ENCODE results near the gene CSH1.
"Not testable (repeated sequence)": the region's sequence is repeated elsewhere in the genome, so short reads cannot be mapped to it uniquely, and the experiment has no call there.

The CSH1 gene

DNA sequence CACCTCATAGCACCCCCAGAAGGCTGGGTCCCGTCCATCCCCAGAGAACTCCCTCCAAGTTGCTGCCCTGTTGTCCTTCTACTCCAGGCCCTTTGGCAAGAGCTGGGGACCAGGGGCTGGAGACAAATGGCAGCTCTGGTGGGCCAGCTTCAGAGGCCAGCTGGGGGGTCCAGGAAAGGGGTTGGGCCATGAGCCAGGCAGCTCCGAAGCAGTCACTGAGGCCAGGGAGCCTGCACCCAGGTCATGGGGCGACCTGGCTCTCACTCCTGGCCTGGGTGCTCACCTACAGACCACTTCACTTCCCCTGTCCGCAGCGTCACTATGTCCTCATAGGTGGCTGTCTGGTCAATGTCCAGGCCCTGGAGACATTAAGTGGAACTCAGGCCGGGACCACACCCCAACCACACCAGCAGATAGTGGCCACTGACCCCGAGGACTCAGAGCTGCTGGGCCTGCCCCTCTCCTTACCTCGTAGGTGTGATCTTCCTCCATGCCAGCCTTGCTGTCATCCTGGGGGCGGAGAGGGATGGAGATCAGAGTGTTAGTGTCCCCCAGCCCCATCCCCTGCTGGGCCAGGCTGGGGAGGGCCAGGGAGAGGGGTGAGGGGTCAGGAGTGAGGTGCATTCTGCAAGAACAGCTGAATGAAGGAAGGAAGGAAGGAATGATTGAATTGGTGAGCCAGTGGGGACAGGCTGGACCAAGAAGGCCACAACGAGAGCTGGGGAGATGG lies 32.8 kb upstream of the CSH1 start:
- DNase-seq (ENCODE audit: low read depth), result no peak

GRCh38 chr17:63928172-63928666 lies 31.8 kb upstream of the CSH1 start:
- DNase-seq (ENCODE audit: low read depth), result no peak

DNA sequence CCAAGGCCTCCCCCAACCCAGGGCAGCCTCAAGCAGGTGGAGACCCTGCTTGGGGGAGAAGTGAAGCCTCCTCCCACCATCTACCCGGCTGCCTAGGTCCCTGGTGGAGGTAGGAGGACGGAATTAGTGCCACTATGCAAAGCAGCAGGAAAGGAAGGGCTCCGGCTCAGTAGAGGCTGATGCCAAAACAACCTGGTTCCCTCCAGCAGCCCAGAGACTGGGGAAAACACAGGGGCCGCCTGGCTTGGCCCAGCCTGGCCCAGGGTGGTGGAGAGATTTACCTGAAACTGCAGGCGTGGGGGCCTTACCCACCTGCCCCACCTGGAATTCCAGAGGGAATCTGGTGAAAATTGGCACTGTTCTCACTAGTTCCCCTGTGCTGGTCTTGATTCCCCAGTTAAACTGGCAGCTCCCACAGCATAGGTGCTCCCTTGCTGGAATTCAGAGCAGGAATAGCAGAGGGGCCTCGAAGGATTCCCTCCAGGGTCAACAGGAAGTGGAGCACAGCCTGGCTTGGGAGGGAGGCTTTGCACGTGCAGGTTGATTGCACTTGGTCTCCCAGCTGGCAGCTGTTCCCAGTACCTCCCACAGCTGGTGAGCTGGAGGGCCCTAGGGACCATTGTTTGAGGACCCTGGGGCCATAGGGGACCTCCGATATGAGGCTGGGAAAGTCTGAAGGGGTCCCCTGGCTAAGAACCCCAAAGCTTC lies 31.2 kb upstream of the CSH1 start:
- no peak for DNase-seq (ENCODE audit: low read depth)

DNA sequence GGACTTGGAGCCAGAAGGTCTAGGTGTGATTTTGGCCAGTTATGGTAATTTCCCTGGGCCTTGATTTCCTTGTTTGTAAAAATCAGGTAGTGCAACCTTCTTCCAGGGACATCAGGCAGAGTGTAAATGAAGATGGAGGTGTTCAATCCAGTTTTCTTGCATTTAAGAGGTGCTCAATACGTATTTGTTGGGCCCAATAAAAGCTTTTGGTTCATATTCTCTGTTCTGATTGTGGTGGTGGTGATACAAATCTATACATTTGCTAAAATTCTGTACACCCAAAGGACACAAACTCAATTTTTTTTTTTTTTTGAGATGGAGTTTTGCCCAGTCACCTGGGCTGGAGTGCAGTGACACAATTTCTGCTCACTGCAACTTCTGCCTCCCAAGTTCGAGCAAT lies 29.8 kb upstream of the CSH1 start:
- no peak for DNase-seq (ENCODE audit: low read depth)

- DNase-seq (ENCODE audit: low read depth), result no peak
These were observed 29.2 kb upstream of the CSH1 start for GRCh38 chr17:63925615-63926014.

DNA sequence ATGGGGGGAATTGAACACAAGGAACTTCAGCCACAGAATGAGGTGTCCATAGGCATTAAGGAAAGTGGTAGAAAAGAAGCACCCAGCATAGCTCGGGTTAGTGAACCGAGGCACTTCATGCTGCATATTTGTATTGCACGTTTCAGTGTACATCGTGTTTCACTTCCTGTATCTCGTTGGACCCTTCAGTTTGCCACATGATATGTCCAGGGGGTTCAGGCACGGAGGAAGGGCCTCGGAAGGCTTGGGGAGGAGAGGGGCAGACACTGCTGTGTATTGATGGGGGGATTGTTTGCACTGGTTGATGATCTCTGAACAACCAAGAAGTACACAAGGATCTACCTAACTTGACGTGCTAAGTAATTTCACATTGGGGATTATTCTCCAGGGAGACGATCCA lies 26.0 kb upstream of the CSH1 start:
- DNase-seq (ENCODE audit: low read depth), result not testable (repeated sequence)

GRCh38 chr17:63920779-63921178 lies 24.4 kb upstream of the CSH1 start:
- not testable (repeated sequence) for DNase-seq (ENCODE audit: low read depth)

- not testable (repeated sequence) for DNase-seq (ENCODE audit: low read depth)
These were observed 23.7 kb upstream of the CSH1 start for GRCh38 chr17:63920050-63920449.

DNA sequence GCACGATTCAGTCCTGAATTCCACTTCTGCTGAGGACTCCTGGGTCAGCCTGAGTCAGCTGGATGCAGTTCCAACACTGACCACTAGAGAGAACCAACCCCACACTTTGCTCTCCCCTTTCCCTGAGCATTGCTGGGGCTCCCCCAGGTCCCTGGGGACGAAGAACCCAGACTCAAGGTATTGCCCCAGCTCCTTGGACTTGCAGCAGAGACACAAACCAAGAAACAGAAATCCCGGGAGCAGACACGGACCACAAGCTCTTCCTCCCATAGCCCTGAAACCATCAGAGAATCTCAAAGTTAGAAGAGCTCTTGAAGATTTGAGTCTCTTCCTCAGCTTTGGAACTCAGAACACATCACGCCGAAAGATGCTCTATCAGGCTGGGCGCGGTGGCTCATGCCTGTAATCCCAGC lies 22.9 kb upstream of the CSH1 start:
- peak; percentile 39 for DNase-seq (ENCODE audit: low read depth)

GRCh38 chr17:63918789-63919305 lies 22.5 kb upstream of the CSH1 start, which contains the start of gene GH1:
TSS of gene GH1 (minus strand) at chr17:63918839. CDS start at chr17:63918776, 63 bp downstream.
- DNase-seq (ENCODE audit: low read depth), result not testable (repeated sequence)

GRCh38 chr17:63918305-63918704 lies 21.9 kb upstream of the CSH1 start:
- no peak for DNase-seq (ENCODE audit: low read depth)

- no peak for DNase-seq (ENCODE audit: low read depth)
These were observed 21.3 kb upstream of the CSH1 start for GRCh38 chr17:63917646-63918045.

DNA sequence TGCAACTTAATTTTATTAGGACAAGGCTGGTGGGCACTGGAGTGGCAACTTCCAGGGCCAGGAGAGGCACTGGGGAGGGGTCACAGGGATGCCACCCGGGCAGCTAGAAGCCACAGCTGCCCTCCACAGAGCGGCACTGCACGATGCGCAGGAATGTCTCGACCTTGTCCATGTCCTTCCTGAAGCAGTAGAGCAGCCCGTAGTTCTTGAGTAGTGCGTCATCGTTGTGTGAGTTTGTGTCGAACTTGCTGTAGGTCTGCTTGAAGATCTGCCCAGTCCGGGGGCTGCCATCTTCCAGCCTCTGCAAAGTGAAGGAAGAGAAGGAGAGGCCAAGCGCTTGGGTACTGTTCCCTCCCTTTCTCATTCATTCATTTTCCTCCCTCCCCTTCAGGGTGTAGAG lies 20.8 kb upstream of the CSH1 start:
- DNase-seq (ENCODE audit: low read depth), result not testable (repeated sequence)

GRCh38 chr17:63916566-63917185 lies 20.3 kb upstream of the CSH1 start:
- DNase-seq (ENCODE audit: low read depth), result no peak

GRCh38 chr17:63915753-63916152 lies 19.4 kb upstream of the CSH1 start:
- DNase-seq (ENCODE audit: low read depth), result not testable (repeated sequence)

GRCh38 chr17:63914471-63914870 lies 18.1 kb upstream of the CSH1 start:
- DNase-seq (ENCODE audit: low read depth), result no peak

- peak; percentile 22 for DNase-seq (ENCODE audit: low read depth)
These were observed 15.3 kb upstream of the CSH1 start for GRCh38 chr17:63911657-63912100.

GRCh38 chr17:63911041-63911635 lies 14.8 kb upstream of the CSH1 start, which contains the start of gene CSHL1:
TSS of gene CSHL1 (minus strand) at chr17:63911258. CDS start at chr17:63911196, 62 bp downstream.
- DNase-seq (ENCODE audit: low read depth), result no peak

DNA sequence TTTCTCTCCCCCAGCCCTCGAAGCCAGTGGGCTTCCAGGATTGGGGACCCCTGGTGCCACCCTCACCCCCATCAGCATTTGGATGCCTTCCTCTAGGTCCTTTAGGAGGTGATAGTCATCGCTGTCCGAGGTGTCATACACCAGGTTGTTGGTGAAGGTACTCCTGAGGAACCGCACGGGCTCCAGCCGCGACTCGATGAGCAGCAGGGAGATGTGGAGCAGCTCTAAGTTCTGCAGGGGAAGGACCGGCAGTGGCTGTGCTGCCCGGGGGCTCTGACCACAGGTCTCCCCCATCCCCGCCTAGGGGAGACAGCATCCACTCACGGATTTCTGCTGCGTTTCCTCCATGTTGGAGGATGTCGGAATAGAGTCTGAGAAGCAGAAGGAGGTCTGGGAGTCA lies 13.7 kb upstream of the CSH1 start:
- no peak for DNase-seq (ENCODE audit: low read depth)

GRCh38 chr17:63909586-63909985 lies 13.2 kb upstream of the CSH1 start:
- DNase-seq (ENCODE audit: low read depth), result not testable (repeated sequence)

- DNase-seq (ENCODE audit: low read depth), result not testable (repeated sequence)
These were observed 10.9 kb upstream of the CSH1 start for GRCh38 chr17:63907161-63907778.

Measured in stimulated activated CD8-positive, alpha-beta memory T cell treated with anti-CD3 and anti-CD28 coated beads, Interleukin-12 subunit alpha, Interleukin-12 subunit beta, amount 100 ng/mL, for 4 hours (primary cell).